OCI-LY7 (cell line): Measurements from ENCODE around the gene CDK6. TPM values are rescaled to one million over a fixed set of nuclear protein-coding genes. Genes with fewer than 3 reads are reported as not detected.
A peak's percentile ranks its signal among the peaks of the same experiment; 100 is the strongest.

Experiments
- BruUV-seq: library from RNA; stranded (reverse); fragments of 400-500 nt; replicated peaks from 2 replicates; lab custom pipeline; 2021; lab: Mats Ljungman, UMichigan
- CTCF ChIA-PET: fragments of 300-600 bp; sonication (Branson Sonifier 250); formaldehyde crosslinking; loops from one replicate; lab custom pipeline; 2022; ENCODE audit warnings: antibody characterized with exemption; ENCODE audit not compliant: unreplicated experiment; lab: Charles Lee
- POLR2A ChIA-PET: fragments of 300-600 bp; sonication (Branson Sonifier 250); formaldehyde crosslinking; loops from one replicate; lab custom pipeline; 2022; ENCODE audit warnings: antibody characterized with exemption; lab: Charles Lee
- DNase-seq: peaks from one replicate; pipeline ENCODE4 v3.0.0-alpha.2; 2015; ENCODE audit warnings: low spot score
- H2AFZ ChIP-seq: fragments of 200-600 bp; sonication (generic), shearing (Covaris generic); 2 replicates; pipeline ENCODE4 v1.6.1; 2014; ENCODE audit warnings: mild to moderate bottlenecking, antibody characterized with exemption, low read length, moderate library complexity
- H3K27ac ChIP-seq: fragments of 200-600 bp; sonication (generic); 2 replicates; pipeline ENCODE4 v1.5.1; 2014; ENCODE audit warnings: mixed run types, low read depth, mild to moderate bottlenecking, moderate library complexity, low read length, inconsistent platforms; ENCODE audit not compliant: poor library complexity, severe bottlenecking
- H3K36me3 ChIP-seq: fragments of 200-600 bp; sonication (generic); 2 replicates; pipeline ENCODE4 v1.6.1; 2014; ENCODE audit warnings: mild to moderate bottlenecking, antibody characterized with exemption, low read length, moderate library complexity, mixed read lengths; ENCODE audit not compliant: insufficient read depth
- H3K4me1 ChIP-seq: fragments of 200-600 bp; sonication (generic); 2 replicates; pipeline ENCODE4 v1.5.1; 2014; ENCODE audit warnings: mild to moderate bottlenecking, low read length; ENCODE audit not compliant: insufficient read depth, poor library complexity, severe bottlenecking
- H3K4me2 ChIP-seq: fragments of 200-600 bp; sonication (generic); 2 replicates; pipeline ENCODE4 v1.6.1; 2014; ENCODE audit warnings: mild to moderate bottlenecking, low read length
- H3K4me3 ChIP-seq: fragments of 200-600 bp; sonication (generic); 2 replicates; pipeline ENCODE4 v1.5.1; 2014; ENCODE audit warnings: mild to moderate bottlenecking, low read depth, low read length; ENCODE audit not compliant: poor library complexity, severe bottlenecking
- H3K79me2 ChIP-seq: fragments of 200-600 bp; sonication (generic); 2 replicates; pipeline ENCODE4 v1.6.1; 2016; ENCODE audit warnings: low read depth, mild to moderate bottlenecking, low read length, moderate library complexity, mixed read lengths; ENCODE audit not compliant: insufficient read depth
- H3K9me2 ChIP-seq: fragments of 200-600 bp; sonication (generic); 2 replicates; pipeline ENCODE4 v1.6.1; 2016; ENCODE audit warnings: mild to moderate bottlenecking, low read length, mixed read lengths; ENCODE audit not compliant: insufficient read depth
- H3K9me3 ChIP-seq: fragments of 200-600 bp; sonication (generic); 2 replicates; pipeline ENCODE4 v1.6.1; 2014; ENCODE audit warnings: mild to moderate bottlenecking, mixed run types, low read length, mixed read lengths
- H4K20me1 ChIP-seq: fragments of 200-600 bp; sonication (generic); 2 replicates; pipeline ENCODE4 v1.6.1; 2014; ENCODE audit warnings: mild to moderate bottlenecking, antibody characterized with exemption, low read length, moderate library complexity, mixed read lengths; ENCODE audit not compliant: insufficient read depth
- EZH2phosphoT487 ChIP-seq: fragments of 200-600 bp; sonication (generic); IDR thresholded peaks from 2 replicates; pipeline ENCODE4 v1.6.1; 2018; ENCODE audit warnings: low read depth, borderline replicate concordance, mild to moderate bottlenecking, mixed run types, antibody characterized with exemption, low read length, moderate library complexity, mixed read lengths
- intact Hi-C: fragments of 100-400 bp; cut with micrococcal nuclease; formaldehyde crosslinking; loops from one replicate; pipeline ENCODE4 v1.10.0; 2022; ENCODE audit not compliant: unreplicated experiment
- total RNA-seq, 2 experiments: library from RNA; depleted of rRNA in 1 of 2; stranded (reverse); fragments of >200 nt in 1 of 2; shearing (Covaris generic) in 1 of 2; gene quantifications; 2 replicates each; pipeline ENCODE4 v1.2.3, GENCODE V29; 2014 to 2022
- TF ChIP-seq, protein P1 (sequence below): fragments of 200-600 bp; sonication (generic); conservative IDR thresholded peaks from 2 replicates; pipeline ENCODE4 v1.5.1; 2014; ENCODE audit warnings: mild to moderate bottlenecking, antibody characterized with exemption, low read length, moderate library complexity, mixed read lengths

CDK6 gene
- total RNA-seq, 2 experiments from 2014 or later, result 35.5 to 44.1 TPM

DNA sequence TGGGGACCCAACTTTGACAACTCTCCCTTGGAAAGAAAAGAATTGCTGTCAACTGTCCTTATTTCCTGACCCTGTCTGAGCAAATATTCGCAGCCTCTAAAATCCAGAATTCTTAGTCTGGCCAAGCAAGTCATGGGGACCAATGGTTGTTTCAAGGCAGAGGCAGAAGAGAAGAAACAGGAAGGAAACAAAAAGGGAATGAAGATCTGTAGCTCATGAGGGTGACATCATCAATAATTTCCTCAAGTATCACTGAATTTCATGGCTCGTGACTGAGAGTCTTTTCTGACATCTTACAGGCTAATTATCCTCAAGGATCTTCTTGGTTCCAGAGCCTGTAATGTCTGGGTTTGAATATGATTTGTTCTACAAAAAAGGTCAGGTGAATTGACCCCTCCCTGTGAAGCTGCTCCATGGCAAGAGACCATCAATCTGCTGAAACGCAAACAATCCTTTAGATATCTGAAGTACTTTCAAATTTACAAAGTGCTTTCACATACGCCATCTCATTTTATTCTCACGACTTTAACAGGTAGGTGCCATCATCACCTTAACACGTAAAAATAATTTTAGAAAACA is 5.8 kb downstream of the CDK6 start:
- no TSS peak for BruUV-seq
- Histone ChIP-seq H3K9me3 (no peaks in the 10 kb centered on the region), H2AFZ (peak overlapping the region; percentile 1; the same call in 1 of the 2 replicates), H3K27ac (peak overlapping the region; percentile 86), H3K4me3 (peak overlapping the region; percentile 77), H3K9me2 (no peaks in the 10 kb centered on the region), H3K4me2 (peak overlapping the region; percentile 95), H3K79me2 (peaks cover 72% of the 10 kb centered on the region), H4K20me1 (no peaks in the 10 kb centered on the region), H3K36me3 (peaks cover 44% of the 10 kb centered on the region), H3K4me1 (peaks cover 28% of the 10 kb centered on the region)
- DNase-seq, result no peak
- POLR2A ChIA-PET, result interaction anchor here (1.0 to 5.0 kb wide), 5 partner anchors 10 to 215 kb away, joined by 3 to 45 read pairs (median 11); no protein-coding TSS in a partner anchor
- intact Hi-C loops, result loop anchor here (10.0 kb wide), 4 partner anchors 224 to 886 kb away; partner anchors contain the start of genes AKAP9, ANKIB1, KRIT1 and VPS50
- CTCF ChIA-PET, result no interaction called here
- TF ChIP-seq, protein P1, sequence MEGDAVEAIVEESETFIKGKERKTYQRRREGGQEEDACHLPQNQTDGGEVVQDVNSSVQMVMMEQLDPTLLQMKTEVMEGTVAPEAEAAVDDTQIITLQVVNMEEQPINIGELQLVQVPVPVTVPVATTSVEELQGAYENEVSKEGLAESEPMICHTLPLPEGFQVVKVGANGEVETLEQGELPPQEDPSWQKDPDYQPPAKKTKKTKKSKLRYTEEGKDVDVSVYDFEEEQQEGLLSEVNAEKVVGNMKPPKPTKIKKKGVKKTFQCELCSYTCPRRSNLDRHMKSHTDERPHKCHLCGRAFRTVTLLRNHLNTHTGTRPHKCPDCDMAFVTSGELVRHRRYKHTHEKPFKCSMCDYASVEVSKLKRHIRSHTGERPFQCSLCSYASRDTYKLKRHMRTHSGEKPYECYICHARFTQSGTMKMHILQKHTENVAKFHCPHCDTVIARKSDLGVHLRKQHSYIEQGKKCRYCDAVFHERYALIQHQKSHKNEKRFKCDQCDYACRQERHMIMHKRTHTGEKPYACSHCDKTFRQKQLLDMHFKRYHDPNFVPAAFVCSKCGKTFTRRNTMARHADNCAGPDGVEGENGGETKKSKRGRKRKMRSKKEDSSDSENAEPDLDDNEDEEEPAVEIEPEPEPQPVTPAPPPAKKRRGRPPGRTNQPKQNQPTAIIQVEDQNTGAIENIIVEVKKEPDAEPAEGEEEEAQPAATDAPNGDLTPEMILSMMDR, result no peak
- TF ChIP-seq EZH2phosphoT487, result no peak

DNA sequence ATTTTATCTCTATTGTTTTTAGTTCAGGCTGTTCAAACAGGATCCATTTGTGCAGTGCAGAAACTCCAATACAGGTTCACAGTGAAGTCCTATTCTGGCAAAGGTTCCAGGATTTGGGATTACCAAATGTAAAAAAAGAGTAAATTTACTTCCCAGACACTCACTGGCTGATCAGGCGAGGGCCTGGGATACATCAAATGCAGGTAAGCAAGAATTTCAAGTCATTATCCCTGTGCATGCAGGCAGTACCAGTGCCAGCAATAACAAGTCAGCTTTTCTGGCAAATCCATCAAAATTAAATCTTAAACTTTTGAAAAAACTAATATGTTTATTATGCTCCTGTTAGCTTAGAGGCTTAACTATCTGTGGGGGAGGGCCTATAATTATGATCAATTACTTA is 6.3 kb downstream of the CDK6 start:
- peaks cover 77% of the 10 kb centered on the region for H3K79me2 ChIP-seq
- ChIA-PET CTCF (interaction anchor here (0.7 to 1.4 kb wide), 2 partner anchors 17 to 196 kb away, joined by 3 to 4 read pairs; no protein-coding TSS in a partner anchor), POLR2A (interaction anchor here (1.0 to 5.0 kb wide), 5 partner anchors 9 to 215 kb away, joined by 3 to 45 read pairs (median 4); no protein-coding TSS in a partner anchor)
- H3K9me3 ChIP-seq, result no peaks in the 10 kb centered on the region
- no peak overlapping the region for H3K27ac ChIP-seq
- H3K9me2 ChIP-seq, result no peaks in the 10 kb centered on the region
- TF ChIP-seq, protein P1, result no peak
- TF ChIP-seq EZH2phosphoT487, result no peak
- H3K36me3 ChIP-seq, result peaks cover 44% of the 10 kb centered on the region
- no peak overlapping the region for H2AFZ ChIP-seq
- intact Hi-C loops, result loop anchor here (10.0 kb wide), 4 partner anchors 225 to 885 kb away; partner anchors contain the start of genes AKAP9, ANKIB1, KRIT1 and VPS50
- H4K20me1 ChIP-seq, result no peaks in the 10 kb centered on the region
- no TSS peak for BruUV-seq
- peak overlapping the region; percentile 77 for H3K4me3 ChIP-seq
- H3K4me1 ChIP-seq, result peaks cover 28% of the 10 kb centered on the region
- peak overlapping the region; percentile 95 for H3K4me2 ChIP-seq
- no peak for DNase-seq
